OCI-LY3 (cell line): ENCODE measurements around the gene ATP2C2.
"Not testable (repeated sequence)": the region's sequence is repeated elsewhere in the genome, so short reads cannot be mapped to it uniquely, and the experiment has no call there.

Experiments
- H2AFZ ChIP-seq: fragments of 200-600, 300-600 bp; shearing (Covaris generic); 2 replicates; pipeline ENCODE4 v1.6.0; 2014; ENCODE audit warnings: antibody characterized with exemption, low read depth, low read length
- H3K27ac ChIP-seq: fragments of 200-600, 300-600 bp; sonication (generic); 2 replicates; pipeline ENCODE4 v1.5.1; 2014; ENCODE audit warnings: mild to moderate bottlenecking, low read length, moderate library complexity, mixed read lengths
- H3K27me3 ChIP-seq: fragments of 200-600, 300-600 bp; sonication (generic); 2 replicates; pipeline ENCODE4 v1.6.1; 2014; ENCODE audit warnings: low read depth, low read length, mixed read lengths
- H3K36me3 ChIP-seq: fragments of 200-600, 300-600 bp; sonication (generic); replicated peaks from 2 replicates; pipeline ENCODE3; 2014; ENCODE audit warnings: low read depth, low read length, mixed read lengths
- H3K4me1 ChIP-seq: fragments of 300-600, 200-600 bp; sonication (generic); 2 replicates; pipeline ENCODE4 v1.6.1; 2014; ENCODE audit warnings: low read length, mixed read lengths
- H3K4me2 ChIP-seq: fragments of 200-600, 300-600 bp; sonication (generic); 2 replicates; pipeline ENCODE4 v1.6.1; 2014; ENCODE audit warnings: low read length, mixed read lengths
- H3K4me3 ChIP-seq: fragments of 300-600, 200-600 bp; sonication (generic); 2 replicates; pipeline ENCODE4 v1.5.1; 2014; ENCODE audit warnings: antibody characterized with exemption, mild to moderate bottlenecking, low read length, moderate library complexity
- H3K79me2 ChIP-seq: fragments of 300-600, 200-600 bp; shearing (Covaris generic); 2 replicates; pipeline ENCODE4 v1.6.1; 2014; ENCODE audit warnings: mild to moderate bottlenecking, low read length, mixed read lengths
- H3K9ac ChIP-seq: fragments of 300-600, 200-600 bp; shearing (Covaris generic); 2 replicates; pipeline ENCODE4 v1.6.0; 2014; ENCODE audit warnings: mild to moderate bottlenecking, low read length, moderate library complexity
- H3K9me3 ChIP-seq: fragments of 200-600, 300-600 bp; shearing (Covaris generic); 2 replicates; pipeline ENCODE4 v1.6.1; 2014; ENCODE audit warnings: low read length, mixed read lengths; ENCODE audit not compliant: insufficient read depth
- H4K20me1 ChIP-seq: fragments of 200-600, 300-600 bp; sonication (generic); 2 replicates; pipeline ENCODE4 v1.6.1; 2016; ENCODE audit warnings: low read length, mixed read lengths; ENCODE audit not compliant: insufficient read depth
- CTCF ChIP-seq: fragments of 200-600, 300-600 bp; sonication (generic); IDR thresholded peaks from 2 replicates; pipeline ENCODE4 v1.5.1; 2014; ENCODE audit warnings: antibody characterized with exemption, low read length, low read depth
- EZH2phosphoT487 ChIP-seq: fragments of 200-600 bp; shearing (Covaris generic); IDR thresholded peaks from 2 replicates; pipeline ENCODE4 v1.6.1; 2018; ENCODE audit warnings: antibody characterized with exemption, mixed run types, low read depth

ATP2C2 gene

DNA sequence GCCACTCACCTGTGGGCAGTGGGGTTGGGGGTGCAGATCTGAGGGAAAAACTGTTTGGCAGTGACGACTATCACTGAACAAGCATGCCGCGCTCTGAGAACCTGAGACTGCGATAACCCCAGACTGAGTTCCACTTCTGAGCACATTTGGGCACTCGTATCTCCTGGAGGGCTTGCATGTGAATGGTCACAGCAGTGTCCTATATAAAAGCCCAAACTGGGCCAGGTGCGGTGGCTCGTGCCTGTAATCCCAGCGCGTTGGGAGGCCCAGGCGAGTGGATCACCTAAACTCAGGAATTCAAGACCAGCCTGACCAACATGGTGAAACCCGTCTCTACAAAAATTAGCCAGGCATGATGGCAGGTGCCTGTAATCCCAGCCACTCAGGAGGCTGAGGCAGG lies 18.7 kb downstream of the ATP2C2 start:
- no peak for TF ChIP-seq CTCF
- no peak for TF ChIP-seq EZH2phosphoT487
- H3K27me3 ChIP-seq = no peaks in the 10 kb centered on the region; the same call in 1 of the 2 replicates

GRCh38 chr16:84390131-84390785 lies 21.9 kb downstream of the ATP2C2 start:
- no peak overlapping the region for H3K4me2 ChIP-seq
- no peaks in the 10 kb centered on the region for H3K27me3 ChIP-seq
- H3K9ac ChIP-seq = no peak overlapping the region
- TF ChIP-seq CTCF (no peak), EZH2phosphoT487 (no peak)
- no peak overlapping the region for H2AFZ ChIP-seq
- no peak overlapping the region for H3K27ac ChIP-seq
- no peaks in the 10 kb centered on the region for H3K9me3 ChIP-seq
- no peaks in the 10 kb centered on the region for H3K79me2 ChIP-seq
- H3K4me1 ChIP-seq = no peaks in the 10 kb centered on the region
- no peaks in the 10 kb centered on the region for H3K36me3 ChIP-seq
- no peak overlapping the region for H3K4me3 ChIP-seq
- H4K20me1 ChIP-seq = no peaks in the 10 kb centered on the region

More for the DNA sequence above, 18.7 kb downstream of the ATP2C2 start:
- Histone ChIP-seq H3K4me1 (no peaks in the 10 kb centered on the region), H4K20me1 (no peaks in the 10 kb centered on the region), H2AFZ (no peak overlapping the region), H3K27ac (no peak overlapping the region), H3K36me3 (no peaks in the 10 kb centered on the region), H3K79me2 (no peaks in the 10 kb centered on the region), H3K9me3 (no peaks in the 10 kb centered on the region), H3K4me2 (no peak overlapping the region), H3K4me3 (no peak overlapping the region), H3K9ac (no peak overlapping the region)

GRCh38 chr16:84391151-84392030 lies 23.1 kb downstream of the ATP2C2 start:
- no peaks in the 10 kb centered on the region for H4K20me1 ChIP-seq
- H2AFZ ChIP-seq = no peak overlapping the region
- H3K4me3 ChIP-seq = no peak overlapping the region
- H3K27ac ChIP-seq = no peak overlapping the region
- no peak overlapping the region for H3K9ac ChIP-seq
- no peaks in the 10 kb centered on the region for H3K36me3 ChIP-seq
- no peaks in the 10 kb centered on the region for H3K79me2 ChIP-seq
- H3K9me3 ChIP-seq = no peaks in the 10 kb centered on the region
- no peak overlapping the region for H3K4me2 ChIP-seq
- no peaks in the 10 kb centered on the region for H3K27me3 ChIP-seq
- TF ChIP-seq CTCF (no peak), EZH2phosphoT487 (no peak)
- no peaks in the 10 kb centered on the region for H3K4me1 ChIP-seq

- Histone ChIP-seq H3K4me3 (no peak overlapping the region), H3K27me3 (no peaks in the 10 kb centered on the region), H2AFZ (no peak overlapping the region), H3K9ac (no peak overlapping the region), H3K4me1 (no peaks in the 10 kb centered on the region), H3K79me2 (no peaks in the 10 kb centered on the region), H4K20me1 (no peaks in the 10 kb centered on the region), H3K27ac (no peak overlapping the region), H3K36me3 (no peaks in the 10 kb centered on the region), H3K9me3 (no peaks in the 10 kb centered on the region), H3K4me2 (no peak overlapping the region)
- TF ChIP-seq CTCF (no peak), EZH2phosphoT487 (no peak)
These were observed 23.7 kb downstream of the ATP2C2 start for GRCh38 chr16:84392031-84392360.

- H3K4me1 ChIP-seq, H3K9me3 ChIP-seq, H3K4me3 ChIP-seq, H4K20me1 ChIP-seq, H2AFZ ChIP-seq, H3K27me3 ChIP-seq, H3K9ac ChIP-seq, H3K4me2 ChIP-seq, H3K36me3 ChIP-seq, H3K79me2 ChIP-seq, H3K27ac ChIP-seq: not testable (repeated sequence)
These were observed 27.7 kb downstream of the ATP2C2 start for GRCh38 chr16:84396082-84396481.
